GM19372 (cell line): Measurements from ENCODE around the gene FOXD1.
"Not testable (repeated sequence)": the region's sequence is repeated elsewhere in the genome, so short reads cannot be mapped to it uniquely, and the experiment has no call there.

ENCODE experiments used
- ATAC-seq: cut with Tn5 transposase; IDR thresholded peaks from one replicate; pipeline ENCODE4 v1.9.1; 2021; ENCODE audit warnings: mild to moderate bottlenecking, low read depth, moderate library complexity; ENCODE audit not compliant: unreplicated experiment

Gene FOXD1

GRCh38 chr5:73419117-73419464 lies 29.5 kb downstream of the FOXD1 start:
- no peak for ATAC-seq

- ATAC-seq: no peak
Observed at GRCh38 chr5:73418244-73418691, 30.3 kb downstream of the FOXD1 start.

GRCh38 chr5:73417303-73418034 lies 31.1 kb downstream of the FOXD1 start:
- no peak for ATAC-seq

- ATAC-seq: no peak
Observed at GRCh38 chr5:73415617-73416016, 33.0 kb downstream of the FOXD1 start.

- ATAC-seq: no peak
Observed at GRCh38 chr5:73415171-73415570, 33.4 kb downstream of the FOXD1 start.

GRCh38 chr5:73412597-73412988 lies 36.0 kb downstream of the FOXD1 start:
- no peak for ATAC-seq

GRCh38 chr5:73411936-73412596 lies 36.5 kb downstream of the FOXD1 start:
- ATAC-seq: no peak

- ATAC-seq: not testable (repeated sequence)
Observed at GRCh38 chr5:73409927-73410326, 38.6 kb downstream of the FOXD1 start.

- ATAC-seq: no peak
Observed at GRCh38 chr5:73405691-73406090, 42.9 kb downstream of the FOXD1 start.

GRCh38 chr5:73399775-73400174 lies 48.8 kb downstream of the FOXD1 start:
- ATAC-seq: no peak
